Activated CD8-positive, alpha-beta memory T cell treated with anti-CD3 and anti-CD28 coated beads, Interleukin-2, amount 50 U/mL, for 24 hours (primary cell): Measurements from ENCODE around the gene FBN2.

ENCODE experiments used
- DNase-seq: peaks from one replicate; pipeline ENCODE4 v3.0.0-alpha.2; 2020; ENCODE audit errors: extremely low read depth

FBN2 gene

GRCh38 chr5:128315671-128316070, 222.4 kb downstream of the FBN2 start:
- no peak for DNase-seq

- DNase-seq: no peak
These were observed 232.7 kb downstream of the FBN2 start for GRCh38 chr5:128305341-128305740.

GRCh38 chr5:128304791-128305190, 233.3 kb downstream of the FBN2 start:
- DNase-seq: no peak

- DNase-seq: no peak
These were observed 234.0 kb downstream of the FBN2 start for GRCh38 chr5:128304088-128304487.

- DNase-seq: no peak
These were observed 234.5 kb downstream of the FBN2 start for GRCh38 chr5:128303593-128303992.

GRCh38 chr5:128300181-128300580, 237.9 kb downstream of the FBN2 start:
- DNase-seq: no peak

GRCh38 chr5:128290152-128290858, 247.7 kb downstream of the FBN2 start:
- DNase-seq: no peak

GRCh38 chr5:128287740-128288139, 250.3 kb downstream of the FBN2 start:
- DNase-seq: no peak

- DNase-seq: no peak
These were observed 253.8 kb downstream of the FBN2 start for GRCh38 chr5:128284236-128284635.

GRCh38 chr5:128279345-128279744, 258.7 kb downstream of the FBN2 start:
- DNase-seq: no peak

GRCh38 chr5:128276537-128277216, 261.4 kb downstream of the FBN2 start:
- no peak for DNase-seq

GRCh38 chr5:128274441-128274840, 263.6 kb downstream of the FBN2 start:
- DNase-seq: no peak

GRCh38 chr5:128273736-128274135, 264.3 kb downstream of the FBN2 start:
- no peak for DNase-seq

GRCh38 chr5:128271859-128272464, 266.1 kb downstream of the FBN2 start:
- no peak for DNase-seq

- no peak for DNase-seq
These were observed 267.0 kb downstream of the FBN2 start for GRCh38 chr5:128271071-128271470.

GRCh38 chr5:128264564-128265360, 273.3 kb downstream of the FBN2 start:
- no peak for DNase-seq

GRCh38 chr5:128263357-128263756, 274.7 kb downstream of the FBN2 start:
- DNase-seq: no peak

GRCh38 chr5:128262911-128263310, 275.1 kb downstream of the FBN2 start:
- DNase-seq: no peak

- DNase-seq: no peak
These were observed 278.4 kb downstream of the FBN2 start for GRCh38 chr5:128259607-128260021.

GRCh38 chr5:128258372-128258771, 279.7 kb downstream of the FBN2 start:
- no peak for DNase-seq

- DNase-seq: no peak
These were observed 281.0 kb downstream of the FBN2 start for GRCh38 chr5:128257076-128257475.

- no peak for DNase-seq
These were observed 283.3 kb downstream of the FBN2 start for GRCh38 chr5:128254789-128255188.
